Natural killer cell (primary cell): ENCODE results near the gene CHSY1. TPM values are rescaled to one million over a fixed set of nuclear protein-coding genes. Genes with fewer than 3 reads are reported as not detected.

Experiments used
- ATAC-seq, 3 donors: fragments of 150-1000 bp in 2 of 3; fragments of 200-7000 bp in 1 of 3; cut with Tn5 transposase; 1 replicate in 1 of 3; 2 replicates in 2 of 3; pipeline ENCODE4 v1.10.0; 2021; ENCODE audit warnings: mild to moderate bottlenecking in 2 of 3, moderate library complexity in 2 of 3
- DNase-seq, 2 donors: peaks; one replicate each; pipeline versions ENCODE4 v3.0.0 to v3.0.0-alpha.2; 2013 to 2021; ENCODE audit warnings: mixed read lengths in 1 of 2
- H3K27ac ChIP-seq: one replicate; pipeline ENCODE4 v1.5.1; 2013; ENCODE audit warnings: mild to moderate bottlenecking, low read length
- H3K27me3 ChIP-seq: one replicate; pipeline ENCODE4 v1.6.1; 2013; ENCODE audit warnings: low read length; ENCODE audit not compliant: control insufficient read depth, insufficient read depth
- H3K36me3 ChIP-seq: one replicate; pipeline ENCODE4 v1.6.1; 2013; ENCODE audit warnings: low read length; ENCODE audit not compliant: control insufficient read depth, insufficient read depth
- H3K4me1 ChIP-seq: one replicate; pipeline ENCODE4 v1.6.1; 2013; ENCODE audit warnings: low read length; ENCODE audit not compliant: control insufficient read depth, insufficient read depth
- H3K4me3 ChIP-seq: one replicate; pipeline ENCODE4 v1.5.1; 2013; ENCODE audit warnings: low read length
- H3K9me3 ChIP-seq: one replicate; pipeline ENCODE4 v1.6.1; 2013; ENCODE audit warnings: low read length; ENCODE audit not compliant: control insufficient read depth, insufficient read depth
- H3K27ac Mint-ChIP-seq, 2 donors: one replicate each; pipeline ENCODE4 v1.8.0; 2022; ENCODE audit warnings: mild to moderate bottlenecking in 2 of 2, mixed read lengths in 2 of 2, moderate library complexity in 1 of 2
- H3K27me3 Mint-ChIP-seq, 2 donors: one replicate each; pipeline ENCODE4 v1.8.0; 2022; ENCODE audit warnings: low read depth in 2 of 2, mixed read lengths in 2 of 2
- H3K36me3 Mint-ChIP-seq: one replicate; pipeline ENCODE4 v1.8.0; 2022; ENCODE audit warnings: mixed read lengths
- H3K4me1 Mint-ChIP-seq, 2 donors: one replicate each; pipeline ENCODE4 v1.8.0; 2022; ENCODE audit warnings: mixed read lengths in 2 of 2
- H3K4me3 Mint-ChIP-seq: one replicate; pipeline ENCODE4 v1.8.0; 2022; ENCODE audit warnings: mild to moderate bottlenecking, moderate library complexity, mixed read lengths
- H3K9me3 Mint-ChIP-seq, 2 donors: one replicate each; pipeline ENCODE4 v1.8.0; 2022; ENCODE audit warnings: mixed read lengths in 2 of 2
- WGBS: methylation state at CpG from one replicate; pipeline ENCODE4 v1.1.7; 2013; ENCODE audit warnings: missing lambda C conversion rate; ENCODE audit not compliant: insufficient coverage; 5-methylcytosine and 5-hydroxymethylcytosine counted together
- intact Hi-C: fragments of 100-400 bp; cut with micrococcal nuclease; formaldehyde crosslinking; loops from one replicate; pipeline ENCODE4 v1.14.2; 2022
- total RNA-seq, 4 donors: library from RNA; stranded (reverse); fragments of 120-200 nt in 1 of 4; gene quantifications; one replicate each; pipeline versions ENCODE4 v1.2.3 to v1.2.4, GENCODE V29; 2013 to 2022
- TF ChIP-seq, protein P1 (sequence below): fragments of 200-600 bp; IDR thresholded peaks from one replicate; pipeline ENCODE4 v1.8.0; 2022; ENCODE audit warnings: antibody characterized with exemption

The CHSY1 gene
- total RNA-seq, 3 donors from 2014 or later (not counting 1 experiment from before 2014, with no cell fraction given), result 21.1 to 32.5 (median 30.8) TPM

DNA sequence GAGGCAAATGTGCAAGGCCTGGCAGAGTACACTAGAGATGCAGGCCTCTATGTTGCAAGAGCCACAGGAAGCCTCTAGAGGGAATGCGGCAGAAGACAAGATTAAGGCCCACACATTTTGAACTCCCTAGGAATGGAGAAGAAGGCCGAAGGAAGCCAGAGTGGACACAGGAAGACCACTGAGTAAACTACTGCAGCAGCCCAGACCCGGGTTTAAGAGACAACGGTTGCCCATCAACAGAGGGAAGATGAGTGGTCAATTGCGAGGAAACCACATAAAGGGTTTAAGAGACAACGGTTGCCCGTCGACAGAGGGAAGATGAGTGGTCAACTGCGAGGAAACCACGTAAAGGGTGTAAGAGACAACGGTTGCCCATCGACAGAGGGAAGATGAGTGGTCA is 14.6 kb downstream of the CHSY1 start:
- peaks cover 10% of the 10 kb centered on the region for H3K36me3 ChIP-seq
- Mint-ChIP-seq H3K4me3 (peak overlapping the region; percentile 86), H3K36me3 (peaks cover 6% of the 10 kb centered on the region), H3K9me3 (no peaks in the 10 kb centered on the region), H3K4me1 (peaks cover 62 to 66% of the 10 kb centered on the region in 2 donors), H3K27ac (peak overlapping the region; percentile 85 to 88), H3K27me3 (no peaks in the 10 kb centered on the region)
- H3K9me3 ChIP-seq, result no peaks in the 10 kb centered on the region
- peak overlapping the region; percentile 1 for H3K27ac ChIP-seq
- no peak for DNase-seq
- H3K4me1 ChIP-seq, result peaks cover 34% of the 10 kb centered on the region
- TF ChIP-seq, protein P1, sequence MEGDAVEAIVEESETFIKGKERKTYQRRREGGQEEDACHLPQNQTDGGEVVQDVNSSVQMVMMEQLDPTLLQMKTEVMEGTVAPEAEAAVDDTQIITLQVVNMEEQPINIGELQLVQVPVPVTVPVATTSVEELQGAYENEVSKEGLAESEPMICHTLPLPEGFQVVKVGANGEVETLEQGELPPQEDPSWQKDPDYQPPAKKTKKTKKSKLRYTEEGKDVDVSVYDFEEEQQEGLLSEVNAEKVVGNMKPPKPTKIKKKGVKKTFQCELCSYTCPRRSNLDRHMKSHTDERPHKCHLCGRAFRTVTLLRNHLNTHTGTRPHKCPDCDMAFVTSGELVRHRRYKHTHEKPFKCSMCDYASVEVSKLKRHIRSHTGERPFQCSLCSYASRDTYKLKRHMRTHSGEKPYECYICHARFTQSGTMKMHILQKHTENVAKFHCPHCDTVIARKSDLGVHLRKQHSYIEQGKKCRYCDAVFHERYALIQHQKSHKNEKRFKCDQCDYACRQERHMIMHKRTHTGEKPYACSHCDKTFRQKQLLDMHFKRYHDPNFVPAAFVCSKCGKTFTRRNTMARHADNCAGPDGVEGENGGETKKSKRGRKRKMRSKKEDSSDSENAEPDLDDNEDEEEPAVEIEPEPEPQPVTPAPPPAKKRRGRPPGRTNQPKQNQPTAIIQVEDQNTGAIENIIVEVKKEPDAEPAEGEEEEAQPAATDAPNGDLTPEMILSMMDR, result no peak
- ATAC-seq, result peak; percentile 63 to 74 (median 67)
- intact Hi-C loops, result no loop called here
- H3K27me3 ChIP-seq, result no peaks in the 10 kb centered on the region
- 39% methylated on average over 12 of the region's 12 CpGs for WGBS
- no peak overlapping the region for H3K4me3 ChIP-seq

DNA sequence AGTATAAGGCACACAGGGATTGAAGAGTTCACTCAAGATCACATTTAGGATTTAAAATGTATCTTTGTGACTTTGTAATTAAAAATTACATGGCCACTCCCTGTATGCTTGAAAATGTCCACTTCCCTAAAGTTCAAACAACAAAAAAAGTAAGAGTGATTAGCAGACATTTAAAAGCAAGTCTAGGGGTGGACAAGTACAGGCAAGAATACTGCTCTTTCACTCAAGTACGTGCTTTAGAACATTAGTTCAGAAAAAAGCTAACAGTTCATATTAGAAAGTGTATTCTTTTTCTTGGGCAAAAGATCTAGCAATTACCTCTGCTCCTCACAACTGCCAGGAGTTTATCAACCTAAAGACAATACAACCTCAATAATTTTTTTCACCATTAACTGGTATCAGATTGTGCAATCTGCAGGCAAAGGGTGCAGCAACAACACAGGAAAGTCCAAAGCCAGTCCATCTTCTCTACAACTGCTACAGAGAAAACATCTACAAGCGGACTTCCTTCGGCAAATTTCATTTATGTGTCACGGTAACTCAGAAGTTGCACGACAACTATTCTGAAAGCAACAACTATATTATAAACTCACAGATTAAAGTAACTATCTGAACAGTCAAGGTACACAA is 18.1 kb downstream of the CHSY1 start:
- H3K4me3 ChIP-seq, result no peak overlapping the region
- ATAC-seq (no peak), DNase-seq (no peak)
- H3K9me3 ChIP-seq, result no peaks in the 10 kb centered on the region
- intact Hi-C loops, result no loop called here
- no peaks in the 10 kb centered on the region for H3K9me3 Mint-ChIP-seq
- H3K36me3 Mint-ChIP-seq, result peaks cover 6% of the 10 kb centered on the region
- H3K4me1 ChIP-seq, result peaks cover 16% of the 10 kb centered on the region
- TF ChIP-seq, protein P1, result no peak
- H3K4me1 Mint-ChIP-seq, result peaks cover 54 to 60% of the 10 kb centered on the region in 2 donors
- H3K27me3 Mint-ChIP-seq, result no peaks in the 10 kb centered on the region
- no peak overlapping the region for H3K27ac ChIP-seq
- no peak overlapping the region for H3K4me3 Mint-ChIP-seq
- no peaks in the 10 kb centered on the region for H3K27me3 ChIP-seq
- 97% methylated on average over 5 of the region's 5 CpGs for WGBS
- H3K36me3 ChIP-seq, result peaks cover 12% of the 10 kb centered on the region
- H3K27ac Mint-ChIP-seq, result peak overlapping the region in 1 of 2 donors; percentile 14

- DNase-seq, result no peak
- peaks cover 13% of the 10 kb centered on the region for H3K36me3 Mint-ChIP-seq
- H3K27ac ChIP-seq, result no peak overlapping the region
Measured at GRCh38 chr15:101232677-101233076, 19.2 kb downstream of the CHSY1 start.

More at GRCh38 chr15:101232677-101233076, 19.2 kb downstream of the CHSY1 start:
- peaks cover 2 to 8% of the 10 kb centered on the region in 2 donors for H3K9me3 Mint-ChIP-seq
- H3K4me1 Mint-ChIP-seq, result peaks cover 55 to 57% of the 10 kb centered on the region in 2 donors
- peaks cover 16% of the 10 kb centered on the region for H3K4me1 ChIP-seq
- no peak overlapping the region for H3K4me3 Mint-ChIP-seq
- TF ChIP-seq, protein P1, result no peak
- intact Hi-C loops, result no loop called here
- 76% methylated on average over 5 of the region's 5 CpGs for WGBS
- no peak for ATAC-seq
- peak overlapping the region in 1 of 2 donors; percentile 75 for H3K27ac Mint-ChIP-seq
- no peaks in the 10 kb centered on the region for H3K27me3 ChIP-seq
- no peaks in the 10 kb centered on the region for H3K27me3 Mint-ChIP-seq
- H3K9me3 ChIP-seq, result no peaks in the 10 kb centered on the region
- H3K4me3 ChIP-seq, result no peak overlapping the region
- H3K36me3 ChIP-seq, result peaks cover 12% of the 10 kb centered on the region
